HL-60 (cell line): ENCODE measurements around the gene AKT1.

Source experiments
- DNase-seq, 2 experiments: peaks; one replicate each; pipeline ENCODE4 v3.0.0-alpha.2; 2010 to 2020; ENCODE audit warnings: low read depth in 1 of 2, low spot score in 1 of 2
- H3K27ac ChIP-seq: fragments of 250-450 bp; sonication (Bioruptor Pico); replicated peaks from 2 replicates; pipeline ENCODE4 v1.5.1; 2020; ENCODE audit warnings: mild to moderate bottlenecking, moderate library complexity
- H3K27me3 ChIP-seq: fragments of 250-450 bp; sonication (Bioruptor Pico); 2 replicates; pipeline ENCODE4 v1.5.1; 2021; ENCODE audit warnings: mild to moderate bottlenecking, moderate library complexity; ENCODE audit not compliant: insufficient read depth, poor library complexity, severe bottlenecking
- H3K4me3 ChIP-seq: replicated peaks from 2 replicates; pipeline ENCODE4 v1.5.1; 2011; ENCODE audit warnings: mild to moderate bottlenecking, control low read depth, low read length; ENCODE audit not compliant: insufficient read depth
- GABPA ChIP-seq: IDR thresholded peaks from 2 replicates; pipeline ENCODE4 v1.6.1; 2012; ENCODE audit warnings: low read depth
- POLR2AphosphoS5 ChIP-seq: IDR thresholded peaks from 2 replicates; pipeline ENCODE4 v1.6.1; 2012; ENCODE audit warnings: low read depth
- REST ChIP-seq: IDR thresholded peaks from 2 replicates; pipeline ENCODE4 v1.6.1; 2012; ENCODE audit warnings: low read depth; ENCODE audit not compliant: insufficient replicate concordance
- SPI1 ChIP-seq: IDR thresholded peaks from 2 replicates; pipeline ENCODE4 v1.6.1; 2012; ENCODE audit warnings: low read depth, mild to moderate bottlenecking, borderline replicate concordance
- TF ChIP-seq, protein P1 (sequence below): IDR thresholded peaks from one replicate; pipeline ENCODE4 v1.5.1; 2011; ENCODE audit warnings: low read length, control low read depth, inconsistent platforms; ENCODE audit not compliant: insufficient read depth

Gene AKT1

GRCh38 chr14:104726600-104727451 is 68.7 kb downstream of the AKT1 start:
- H3K4me3 ChIP-seq = no peak overlapping the region
- no peak overlapping the region for H3K27ac ChIP-seq
- DNase-seq = no peak
- TF ChIP-seq, protein P1, sequence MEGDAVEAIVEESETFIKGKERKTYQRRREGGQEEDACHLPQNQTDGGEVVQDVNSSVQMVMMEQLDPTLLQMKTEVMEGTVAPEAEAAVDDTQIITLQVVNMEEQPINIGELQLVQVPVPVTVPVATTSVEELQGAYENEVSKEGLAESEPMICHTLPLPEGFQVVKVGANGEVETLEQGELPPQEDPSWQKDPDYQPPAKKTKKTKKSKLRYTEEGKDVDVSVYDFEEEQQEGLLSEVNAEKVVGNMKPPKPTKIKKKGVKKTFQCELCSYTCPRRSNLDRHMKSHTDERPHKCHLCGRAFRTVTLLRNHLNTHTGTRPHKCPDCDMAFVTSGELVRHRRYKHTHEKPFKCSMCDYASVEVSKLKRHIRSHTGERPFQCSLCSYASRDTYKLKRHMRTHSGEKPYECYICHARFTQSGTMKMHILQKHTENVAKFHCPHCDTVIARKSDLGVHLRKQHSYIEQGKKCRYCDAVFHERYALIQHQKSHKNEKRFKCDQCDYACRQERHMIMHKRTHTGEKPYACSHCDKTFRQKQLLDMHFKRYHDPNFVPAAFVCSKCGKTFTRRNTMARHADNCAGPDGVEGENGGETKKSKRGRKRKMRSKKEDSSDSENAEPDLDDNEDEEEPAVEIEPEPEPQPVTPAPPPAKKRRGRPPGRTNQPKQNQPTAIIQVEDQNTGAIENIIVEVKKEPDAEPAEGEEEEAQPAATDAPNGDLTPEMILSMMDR = no peak
- TF ChIP-seq SPI1 (no peak), POLR2AphosphoS5 (no peak), GABPA (no peak), REST (no peak)
- peaks cover 29% of the 10 kb centered on the region for H3K27me3 ChIP-seq

DNA sequence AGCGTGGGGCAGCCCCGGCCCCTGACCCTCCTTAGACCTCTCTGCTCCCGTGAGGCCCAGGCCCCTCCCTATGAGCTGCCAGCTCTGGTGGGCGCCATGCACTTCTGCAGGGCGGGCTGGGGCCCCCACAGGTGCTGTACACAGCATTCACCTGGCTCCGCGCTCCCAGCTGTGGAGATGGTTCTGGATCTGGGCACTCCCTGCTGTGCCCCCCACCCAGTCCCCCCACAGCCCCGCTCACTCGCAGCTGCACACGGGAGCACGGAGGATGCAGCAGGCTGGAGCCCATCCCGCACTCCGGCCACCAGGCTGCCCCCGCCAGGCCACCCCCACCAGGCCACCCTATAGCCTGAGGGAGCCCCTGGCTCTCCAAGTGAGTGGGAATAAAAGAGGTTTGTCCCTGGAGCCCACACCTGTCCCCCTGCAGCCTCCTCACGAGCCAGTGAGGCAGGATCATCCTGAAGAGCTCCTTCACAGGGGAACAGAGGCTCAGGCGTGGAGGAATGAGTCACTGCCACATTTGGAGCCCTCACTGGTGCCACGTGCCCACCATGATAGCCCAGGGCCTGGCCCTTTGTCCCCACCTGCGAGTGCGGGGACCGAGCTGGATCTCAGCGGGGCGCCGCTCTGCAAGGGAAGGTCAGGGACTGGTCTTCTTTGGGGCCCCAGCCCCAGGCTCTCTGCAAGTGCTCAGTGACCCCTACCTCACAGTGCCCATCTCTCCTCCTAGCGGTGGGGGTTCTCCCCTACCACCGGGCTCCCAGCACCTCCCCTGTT is 69.6 kb downstream of the AKT1 start:
- DNase-seq = no peak
- no peak overlapping the region for H3K27ac ChIP-seq
- H3K27me3 ChIP-seq = peaks cover 29% of the 10 kb centered on the region
- TF ChIP-seq, protein P1 = no peak
- TF ChIP-seq REST (no peak), SPI1 (no peak), GABPA (no peak), POLR2AphosphoS5 (no peak)
- no peak overlapping the region for H3K4me3 ChIP-seq

- Histone ChIP-seq H3K27ac (no peak overlapping the region), H3K27me3 (peaks cover 29% of the 10 kb centered on the region), H3K4me3 (peak overlapping the region; percentile 81)
- DNase-seq = no peak
- TF ChIP-seq, protein P1 = peak; percentile 17
- no peak for TF ChIP-seq POLR2AphosphoS5
Measured at GRCh38 chr14:104724981-104725771, 70.4 kb downstream of the AKT1 start.
